ENCODE data around the gene AK2. TPM values are rescaled to one million over a fixed set of nuclear protein-coding genes. Genes with fewer than 3 reads are reported as not detected.

The AK2 gene
- total and polyA plus RNA-seq, 4 donors = 34.2 to 181 (median 115) TPM

GRCh38 chr1:32960819-32961355 is 75.8 kb downstream of the AK2 start:
- no peak overlapping the region for H3K9ac ChIP-seq (ENCODE audit: low read depth in 1 of 2, low read length in 2 of 2)
- H3K36me3 ChIP-seq (ENCODE audit: control insufficient read depth in 4 of 4, insufficient read depth in 3 of 4, low read depth in 1 of 4, low read length in 3 of 4) = no peaks in the 10 kb centered on the region
- WGBS = 85% methylated on average over 8 of the region's 8 CpGs
- TF ChIP-seq YY1 (IDR thresholded peaks at IDR 0.05) (no peak), RXRA (IDR thresholded peaks at IDR 0.05) (no peak), HNF4A (conservative IDR thresholded peaks at IDR 0.05) (no peak), TAF1 (conservative IDR thresholded peaks at IDR 0.05) (no peak), FOXA2 (IDR thresholded peaks at IDR 0.05) (no peak)
- no peaks in the 10 kb centered on the region for H3K27me3 ChIP-seq (ENCODE audit: control insufficient read depth in 4 of 4, insufficient read depth in 4 of 4, low read length in 3 of 4)
- no peak overlapping the region for H3K27ac ChIP-seq (ENCODE audit: low read depth in 1 of 2, low read length in 2 of 2)
- no peak for DNase-seq (ENCODE audit: low spot score)
- peaks cover 0 to 19% (median 10%) of the 10 kb centered on the region in 4 donors for H3K4me1 ChIP-seq (ENCODE audit: control insufficient read depth in 4 of 4, insufficient read depth in 4 of 4, low read length in 3 of 4)
- no peak overlapping the region for H3K4me3 ChIP-seq (ENCODE audit: low read depth in 1 of 3, low read length in 3 of 3)
- no peaks in the 10 kb centered on the region for H3K9me3 ChIP-seq (ENCODE audit: control insufficient read depth in 4 of 4, low read length in 3 of 4)

- Histone ChIP-seq H3K27me3 (ENCODE audit: control insufficient read depth in 4 of 4, insufficient read depth in 4 of 4, low read length in 3 of 4) (no peaks in the 10 kb centered on the region), H3K9me3 (ENCODE audit: control insufficient read depth in 4 of 4, low read length in 3 of 4) (no peaks in the 10 kb centered on the region), H3K4me1 (ENCODE audit: control insufficient read depth in 4 of 4, insufficient read depth in 4 of 4, low read length in 3 of 4) (peaks cover 0 to 19% (median 10%) of the 10 kb centered on the region in 4 donors), H3K9ac (ENCODE audit: low read depth in 1 of 2, low read length in 2 of 2) (no peak overlapping the region), H3K27ac (ENCODE audit: low read depth in 1 of 2, low read length in 2 of 2) (no peak overlapping the region), H3K36me3 (ENCODE audit: control insufficient read depth in 4 of 4, insufficient read depth in 3 of 4, low read depth in 1 of 4, low read length in 3 of 4) (no peaks in the 10 kb centered on the region), H3K4me3 (ENCODE audit: low read depth in 1 of 3, low read length in 3 of 3) (no peak overlapping the region)
- DNase-seq (ENCODE audit: low spot score) = no peak
- 46% methylated on average over 2 of the region's 2 CpGs for WGBS
- no peak for TF ChIP-seq HNF4A (conservative IDR thresholded peaks at IDR 0.05)
- TF ChIP-seq REST (IDR thresholded peaks at IDR 0.05) = no peak
- no peak for TF ChIP-seq GABPA (IDR thresholded peaks at IDR 0.05 in 1 of 2, conservative IDR thresholded peaks at IDR 0.05 in 1 of 2)
- TF ChIP-seq EGR1 (IDR thresholded peaks at IDR 0.05; ENCODE audit: low read depth in 2 of 2) = no peak
- TF ChIP-seq JUND (IDR thresholded peaks at IDR 0.05) = no peak
- TF ChIP-seq MAX (IDR thresholded peaks at IDR 0.05) = no peak
- TF ChIP-seq ZBTB33 (IDR thresholded peaks at IDR 0.05) = no peak
- TF ChIP-seq, protein P1, sequence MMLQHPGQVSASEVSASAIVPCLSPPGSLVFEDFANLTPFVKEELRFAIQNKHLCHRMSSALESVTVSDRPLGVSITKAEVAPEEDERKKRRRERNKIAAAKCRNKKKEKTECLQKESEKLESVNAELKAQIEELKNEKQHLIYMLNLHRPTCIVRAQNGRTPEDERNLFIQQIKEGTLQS (IDR thresholded peaks at IDR 0.05) = no peak
- no peak for TF ChIP-seq RAD21 (IDR thresholded peaks at IDR 0.05)
- no peak for TF ChIP-seq YY1 (IDR thresholded peaks at IDR 0.05)
- no peak for TF ChIP-seq HNF4G (IDR thresholded peaks at IDR 0.05)
- no peak for TF ChIP-seq SP1 (IDR thresholded peaks at IDR 0.05)
- no peak for TF ChIP-seq RXRA (IDR thresholded peaks at IDR 0.05)
- TF ChIP-seq CTCF (IDR thresholded peaks at IDR 0.05; ENCODE audit: low read depth, low read length, missing input control) = no peak
- TF ChIP-seq FOXA1 (IDR thresholded peaks at IDR 0.05) = no peak
- TF ChIP-seq FOXA2 (IDR thresholded peaks at IDR 0.05) = no peak
- TF ChIP-seq TAF1 (conservative IDR thresholded peaks at IDR 0.05) = no peak
- TF ChIP-seq NR2F2 (IDR thresholded peaks at IDR 0.05) = no peak
These were observed 76.3 kb downstream of the AK2 start for GRCh38 chr1:32960342-32960741.
